Measurements from ENCODE around the gene DST.

The DST gene

GRCh38 chr6:56538851-56539250 lies 103.8 kb downstream of the DST start:
- DNase-seq: no peak

- DNase-seq: no peak
These were observed 105.4 kb downstream of the DST start for GRCh38 chr6:56537223-56537770.

GRCh38 chr6:56536536-56536935 lies 106.2 kb downstream of the DST start:
- DNase-seq: no peak

GRCh38 chr6:56535626-56536025 lies 107.1 kb downstream of the DST start:
- DNase-seq: no peak

GRCh38 chr6:56534680-56535419 lies 107.8 kb downstream of the DST start:
- no peak for DNase-seq

GRCh38 chr6:56532766-56533551 lies 109.7 kb downstream of the DST start:
- DNase-seq: no peak

- DNase-seq: no peak
These were observed 110.7 kb downstream of the DST start for GRCh38 chr6:56531839-56532595.

GRCh38 chr6:56529594-56530191 lies 113.0 kb downstream of the DST start:
- DNase-seq: no peak

- DNase-seq: no peak
These were observed 114.3 kb downstream of the DST start for GRCh38 chr6:56528412-56528841.

GRCh38 chr6:56527934-56528333 lies 114.8 kb downstream of the DST start:
- DNase-seq: no peak

GRCh38 chr6:56526860-56527544 lies 115.7 kb downstream of the DST start:
- no peak for DNase-seq

GRCh38 chr6:56525974-56526789 lies 116.5 kb downstream of the DST start:
- peak in 1 of 51 donors; percentile 40 for DNase-seq

GRCh38 chr6:56524891-56525703 lies 117.6 kb downstream of the DST start:
- peak in 1 of 51 donors; percentile 57 for DNase-seq

GRCh38 chr6:56522495-56523270 lies 120.0 kb downstream of the DST start:
- DNase-seq: no peak

- no peak for DNase-seq
These were observed 120.7 kb downstream of the DST start for GRCh38 chr6:56521976-56522375.

GRCh38 chr6:56521454-56521853 lies 121.2 kb downstream of the DST start:
- DNase-seq: no peak

GRCh38 chr6:56520218-56520617 lies 122.5 kb downstream of the DST start:
- no peak for DNase-seq

All from hypothalamus (tissue), 51 donors.